K562 (cell line): ENCODE data around the gene APOO. TPM values are rescaled to one million over a fixed set of nuclear protein-coding genes. Genes with fewer than 3 reads are reported as not detected.

Experiments
- ATAC-seq: fragments of 200-7000 bp; cut with Tn5 transposase; 3 replicates; pipeline ENCODE4 v1.9.1; 2020; ENCODE audit warnings: moderate library complexity
- BruUV-seq: library from RNA; stranded (reverse); fragments of 400-500 nt; replicated peaks from 2 replicates; lab custom pipeline; 2021; lab: Mats Ljungman, UMichigan
- CTCF ChIA-PET: fragments of 300-600 bp; formaldehyde crosslinking; extraction: SDS; loops from one replicate; lab custom pipeline; 2021; ENCODE audit warnings: low intra/inter-chr PET ratio; lab: Yijun Ruan, JAX
- POLR2A ChIA-PET: fragments of 300-600, 350-650 bp; sonication (Branson Sonifier 250); formaldehyde crosslinking; extraction: SDS; loops from one replicate; lab custom pipeline; 2021; ENCODE audit warnings: antibody characterized with exemption, inconsistent platforms; lab: Yijun Ruan, JAX
- DNase-seq, 4 experiments: peaks; one replicate each; pipeline versions ENCODE4 v3.0.0 to v3.0.0-alpha.2; 2011 to 2018; ENCODE audit warnings: low spot score in 3 of 4, mixed read lengths in 3 of 4; ENCODE audit errors: extremely low read depth in 1 of 4
- FAIRE-seq: peaks from 2 replicates; lab custom pipeline; 2011; peaks lifted over from hg19 to GRCh38; lab: Jason Lieb, UNC
- H2AFZ ChIP-seq: 2 replicates; pipeline ENCODE4 v1.6.0; 2011; ENCODE audit warnings: low read depth, low read length, control low read depth, inconsistent platforms
- H3K27ac ChIP-seq: fragments of 200-600 bp; 3 replicates; pipeline ENCODE4 v1.8.0; 2011; ENCODE audit warnings: low read depth, mild to moderate bottlenecking, control low read depth, inconsistent platforms, low read length, moderate library complexity, mixed read lengths; ENCODE audit errors: extremely low read depth
- H3K27me3 ChIP-seq, 2 experiments: fragments of 300-600 bp in 1 of 2; 2 replicates in 1 of 2; 3 replicates in 1 of 2; pipeline versions ENCODE4 v1.6.0 to v1.8.0; 2011; ENCODE audit warnings: inconsistent platforms in 2 of 2, low read length in 2 of 2, mild to moderate bottlenecking in 1 of 2, mixed read lengths in 1 of 2, moderate library complexity in 1 of 2; ENCODE audit not compliant: control insufficient read depth in 2 of 2, insufficient read depth in 2 of 2
- H3K36me3 ChIP-seq: fragments of 300-600 bp; 3 replicates; pipeline ENCODE4 v1.8.0; 2011; ENCODE audit warnings: mild to moderate bottlenecking, low read length, inconsistent platforms; ENCODE audit not compliant: control insufficient read depth, insufficient read depth
- H3K4me1 ChIP-seq, 2 experiments: fragments of 200-600 bp in 1 of 2; replicated peaks in 1 of 2; 2 replicates in 1 of 2; 3 replicates in 1 of 2; pipeline versions ENCODE4 v1.5.1 to v1.8.0; 2011; ENCODE audit warnings: inconsistent platforms in 2 of 2, low read length in 2 of 2, mild to moderate bottlenecking in 1 of 2, mixed read lengths in 1 of 2, moderate library complexity in 1 of 2; ENCODE audit not compliant: control insufficient read depth in 2 of 2, insufficient read depth in 2 of 2
- H3K4me2 ChIP-seq: 2 replicates; pipeline ENCODE4 v1.6.1; 2011; ENCODE audit warnings: low read length, control low read depth, inconsistent platforms, mixed read lengths; ENCODE audit not compliant: insufficient read depth
- H3K4me3 ChIP-seq: fragments of 200-600 bp; sonication (generic), shearing (Covaris generic); 2 replicates; pipeline ENCODE4 v1.5.1; 2016; ENCODE audit warnings: control low read depth, inconsistent platforms
- H3K79me2 ChIP-seq: fragments of 200-600 bp; 3 replicates; pipeline ENCODE4 v1.8.0; 2011; ENCODE audit warnings: low read length, inconsistent platforms; ENCODE audit not compliant: control insufficient read depth, insufficient read depth
- H3K9ac ChIP-seq, 2 experiments: 2 replicates each; pipeline versions ENCODE4 v1.6.0 to v1.6.1; 2011; ENCODE audit warnings: low read depth in 2 of 2, low read length in 2 of 2, control low read depth in 1 of 2, inconsistent platforms in 1 of 2, mild to moderate bottlenecking in 1 of 2, mixed read lengths in 1 of 2; ENCODE audit not compliant: insufficient read depth in 1 of 2
- H3K9me1 ChIP-seq: one replicate; pipeline ENCODE4 v1.6.0; 2011; ENCODE audit warnings: inconsistent platforms, mild to moderate bottlenecking, low read length, moderate library complexity; ENCODE audit not compliant: control insufficient read depth, insufficient read depth
- H3K9me3 ChIP-seq: replicated peaks from 2 replicates; pipeline ENCODE4 v1.5.1; 2011; ENCODE audit warnings: low read depth, low read length, inconsistent platforms; ENCODE audit not compliant: control insufficient read depth, insufficient read depth
- H4K20me1 ChIP-seq: replicated peaks from 2 replicates; pipeline ENCODE4 v1.6.1; 2011; ENCODE audit warnings: low read length, inconsistent platforms, mixed read lengths; ENCODE audit not compliant: control insufficient read depth, insufficient read depth
- FOSL1 ChIP-seq: fragments of 200-800 bp; sonication (Bioruptor generic); conservative IDR thresholded peaks from 2 replicates; pipeline ENCODE4 v1.6.1; 2016; ENCODE audit warnings: missing genetic modification characterization, missing compliant biosample characterization
- GATA2 ChIP-seq: sonication (generic); formaldehyde crosslinking; IDR thresholded peaks from 2 replicates; pipeline ENCODE4 v1.4.0; 2020; ENCODE audit warnings: mild to moderate bottlenecking, missing genetic modification reagents
- GATAD2A ChIP-seq: fragments of 450-650 bp; IDR thresholded peaks from 2 replicates; pipeline ENCODE4 v1.6.1; 2017
- KAT7 ChIP-seq: sonication (generic); formaldehyde crosslinking; IDR thresholded peaks from 2 replicates; pipeline ENCODE4 v1.8.0; 2022; ENCODE audit warnings: missing genetic modification reagents, mild to moderate bottlenecking, borderline replicate concordance
- RBFOX2 ChIP-seq: fragments of 200-400 bp; formaldehyde crosslinking; IDR thresholded peaks from 2 replicates; pipeline ENCODE4 v1.6.1; 2017; ENCODE audit warnings: low read depth, mild to moderate bottlenecking, low read length, moderate library complexity
- RHOXF2B ChIP-seq: fragments of 250-450 bp; sonication (Bioruptor Pico); conservative IDR thresholded peaks from 2 replicates; pipeline ENCODE4 v1.5.1; 2021
- SETDB1 ChIP-seq: IDR thresholded peaks from one replicate; pipeline ENCODE4 v1.6.1; 2012; ENCODE audit warnings: low read length, control low read depth, inconsistent platforms
- SNIP1 ChIP-seq: fragments of 450-650 bp; IDR thresholded peaks from 2 replicates; pipeline ENCODE4 v1.7.1; 2017; ENCODE audit warnings: low read depth, mild to moderate bottlenecking
- YBX1 ChIP-seq: fragments of 450-650 bp; IDR thresholded peaks from 2 replicates; pipeline ENCODE4 v1.7.1; 2016; ENCODE audit warnings: mild to moderate bottlenecking
- ZNF431 ChIP-seq: sonication (generic); formaldehyde crosslinking; IDR thresholded peaks from 2 replicates; pipeline ENCODE4 v1.8.0; 2022; ENCODE audit warnings: mild to moderate bottlenecking, missing genetic modification reagents
- WGBS: fragments of 100-300 bp; shearing (Covaris generic); methylation state at CpG from one replicate; pipeline ENCODE4 v1.1.6; 2016; ENCODE audit warnings: low coverage, mixed read lengths; ENCODE audit not compliant: insufficient coverage; ENCODE audit errors: missing lambda C conversion rate; 5-methylcytosine and 5-hydroxymethylcytosine counted together
- in situ Hi-C: fragments of 300-500 bp; cut with MboI; formaldehyde crosslinking; loops from 4 replicates; pipeline ENCODE4 v1.15.0; 2018; ENCODE audit warnings: inconsistent platforms, mixed read lengths
- intact Hi-C: fragments of 100-400 bp; cut with micrococcal nuclease; formaldehyde crosslinking; loops from 2 replicates; pipeline ENCODE4 v1.14.2; 2022
- polyA plus RNA-seq, 8 experiments: library from polyadenylated mRNA; depleted of rRNA in 4 of 8; stranded (reverse) in 5 of 8; unstranded in 3 of 8; fragments of >200 nt; fragmentation: Nextera tagmentation in 2 of 8; fragmentation: Illumina TruSeq in 1 of 8; extraction: Ambion mirVana in 2 of 8; extraction: Trizol in 1 of 8; gene quantifications; 2 replicates each; pipeline versions ENCODE4 v1.2.1 to v1.2.3, GENCODE V29; 2011 to 2014; ENCODE audit warnings: inconsistent platforms in 1 of 8, missing spikeins in 1 of 8
- total RNA-seq, 7 experiments: library from RNA; depleted of rRNA in 6 of 7; stranded (reverse); fragments of >200 nt in 6 of 7; fragmentation: Illumina TruSeq in 2 of 7; extraction: Trizol in 2 of 7; gene quantifications; 2 replicates each; pipeline versions ENCODE4 v1.2.1 to v1.2.3, GENCODE V29; 2011 to 2021; ENCODE audit warnings: low replicate concordance in 1 of 7
- TF ChIP-seq, protein P1 (sequence below), 3 experiments: fragments of 200-800 bp in 1 of 3; fragments of 250-450 bp in 1 of 3; fragments of 450-650 bp in 1 of 3; sonication (Bioruptor Pico) in 1 of 3; sonication (Bioruptor generic) in 1 of 3; formaldehyde crosslinking in 1 of 3; IDR thresholded peaks; 2 replicates each; pipeline versions ENCODE4 v1.6.1 to v1.8.0; 2016 to 2022; ENCODE audit warnings: mild to moderate bottlenecking in 2 of 3, missing genetic modification characterization in 2 of 3, missing compliant biosample characterization in 1 of 3, moderate library complexity in 1 of 3
- TF ChIP-seq, protein P2 (sequence below): fragments of 250-450 bp; sonication (Bioruptor Pico); IDR thresholded peaks from 2 replicates; pipeline ENCODE4 v1.5.0; 2021; ENCODE audit warnings: mild to moderate bottlenecking, moderate library complexity
- TF ChIP-seq, protein P3 (sequence below), 2 experiments: fragments of 450-650 bp in 1 of 2; IDR thresholded peaks; 2 replicates each; pipeline ENCODE4 v1.6.1; 2011 to 2017; ENCODE audit warnings: low read depth in 2 of 2, antibody characterized with exemption in 1 of 2, borderline replicate concordance in 1 of 2, low read length in 1 of 2, mild to moderate bottlenecking in 1 of 2, mixed read lengths in 1 of 2; ENCODE audit not compliant: control insufficient read depth in 1 of 2

APOO gene
- total and polyA plus RNA-seq, 9 of the 15 experiments (the other 6 are each of a cell fraction or from before 2014, with no cell fraction given) = 37.3 to 76.4 (median 60.8) TPM

GRCh38 chrX:23817979-23818336 lies 89.8 kb downstream of the APOO start:
- FAIRE-seq = no peak
- Histone ChIP-seq H2AFZ (no peak overlapping the region), H3K4me2 (no peak overlapping the region), H3K9me3 (no peaks in the 10 kb centered on the region), H3K9ac (no peak overlapping the region), H3K4me1 (no peaks in the 10 kb centered on the region; a peak in 2 of 5 replicates), H4K20me1 (no peaks in the 10 kb centered on the region), H3K79me2 (no peaks in the 10 kb centered on the region), H3K9me1 (no peaks in the 10 kb centered on the region), H3K27ac (no peak overlapping the region), H3K27me3 (no peaks in the 10 kb centered on the region), H3K4me3 (no peak overlapping the region), H3K36me3 (no peaks in the 10 kb centered on the region)
- POLR2A ChIA-PET = no interaction called here
- no peak for ATAC-seq
- in situ Hi-C loops = no loop called here
- CTCF ChIA-PET = no interaction called here
- intact Hi-C loops = no loop called here
- BruUV-seq = no TSS peak
- DNase-seq = no peak
- 34% methylated on average over 3 of the region's 3 CpGs for WGBS
- TF ChIP-seq, protein P1, sequence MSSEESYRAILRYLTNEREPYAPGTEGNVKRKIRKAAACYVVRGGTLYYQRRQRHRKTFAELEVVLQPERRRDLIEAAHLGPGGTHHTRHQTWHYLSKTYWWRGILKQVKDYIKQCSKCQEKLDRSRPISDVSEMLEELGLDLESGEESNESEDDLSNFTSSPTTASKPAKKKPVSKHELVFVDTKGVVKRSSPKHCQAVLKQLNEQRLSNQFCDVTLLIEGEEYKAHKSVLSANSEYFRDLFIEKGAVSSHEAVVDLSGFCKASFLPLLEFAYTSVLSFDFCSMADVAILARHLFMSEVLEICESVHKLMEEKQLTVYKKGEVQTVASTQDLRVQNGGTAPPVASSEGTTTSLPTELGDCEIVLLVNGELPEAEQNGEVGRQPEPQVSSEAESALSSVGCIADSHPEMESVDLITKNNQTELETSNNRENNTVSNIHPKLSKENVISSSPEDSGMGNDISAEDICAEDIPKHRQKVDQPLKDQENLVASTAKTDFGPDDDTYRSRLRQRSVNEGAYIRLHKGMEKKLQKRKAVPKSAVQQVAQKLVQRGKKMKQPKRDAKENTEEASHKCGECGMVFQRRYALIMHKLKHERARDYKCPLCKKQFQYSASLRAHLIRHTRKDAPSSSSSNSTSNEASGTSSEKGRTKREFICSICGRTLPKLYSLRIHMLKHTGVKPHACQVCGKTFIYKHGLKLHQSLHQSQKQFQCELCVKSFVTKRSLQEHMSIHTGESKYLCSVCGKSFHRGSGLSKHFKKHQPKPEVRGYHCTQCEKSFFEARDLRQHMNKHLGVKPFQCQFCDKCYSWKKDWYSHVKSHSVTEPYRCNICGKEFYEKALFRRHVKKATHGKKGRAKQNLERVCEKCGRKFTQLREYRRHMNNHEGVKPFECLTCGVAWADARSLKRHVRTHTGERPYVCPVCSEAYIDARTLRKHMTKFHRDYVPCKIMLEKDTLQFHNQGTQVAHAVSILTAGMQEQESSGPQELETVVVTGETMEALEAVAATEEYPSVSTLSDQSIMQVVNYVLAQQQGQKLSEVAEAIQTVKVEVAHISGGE (CRISPR knock-in tag; IDR thresholded peaks at IDR 0.05) = no peak
- TF ChIP-seq KAT7 (CRISPR knock-in tag) (no peak), GATAD2A (no peak), ZNF431 (CRISPR knock-in tag) (no peak), RBFOX2 (no peak), RHOXF2B (CRISPR knock-in tag) (no peak), SNIP1 (no peak), YBX1 (no peak), SETDB1 (no peak), FOSL1 (tag) (no peak), GATA2 (no peak)
- TF ChIP-seq, protein P2, sequence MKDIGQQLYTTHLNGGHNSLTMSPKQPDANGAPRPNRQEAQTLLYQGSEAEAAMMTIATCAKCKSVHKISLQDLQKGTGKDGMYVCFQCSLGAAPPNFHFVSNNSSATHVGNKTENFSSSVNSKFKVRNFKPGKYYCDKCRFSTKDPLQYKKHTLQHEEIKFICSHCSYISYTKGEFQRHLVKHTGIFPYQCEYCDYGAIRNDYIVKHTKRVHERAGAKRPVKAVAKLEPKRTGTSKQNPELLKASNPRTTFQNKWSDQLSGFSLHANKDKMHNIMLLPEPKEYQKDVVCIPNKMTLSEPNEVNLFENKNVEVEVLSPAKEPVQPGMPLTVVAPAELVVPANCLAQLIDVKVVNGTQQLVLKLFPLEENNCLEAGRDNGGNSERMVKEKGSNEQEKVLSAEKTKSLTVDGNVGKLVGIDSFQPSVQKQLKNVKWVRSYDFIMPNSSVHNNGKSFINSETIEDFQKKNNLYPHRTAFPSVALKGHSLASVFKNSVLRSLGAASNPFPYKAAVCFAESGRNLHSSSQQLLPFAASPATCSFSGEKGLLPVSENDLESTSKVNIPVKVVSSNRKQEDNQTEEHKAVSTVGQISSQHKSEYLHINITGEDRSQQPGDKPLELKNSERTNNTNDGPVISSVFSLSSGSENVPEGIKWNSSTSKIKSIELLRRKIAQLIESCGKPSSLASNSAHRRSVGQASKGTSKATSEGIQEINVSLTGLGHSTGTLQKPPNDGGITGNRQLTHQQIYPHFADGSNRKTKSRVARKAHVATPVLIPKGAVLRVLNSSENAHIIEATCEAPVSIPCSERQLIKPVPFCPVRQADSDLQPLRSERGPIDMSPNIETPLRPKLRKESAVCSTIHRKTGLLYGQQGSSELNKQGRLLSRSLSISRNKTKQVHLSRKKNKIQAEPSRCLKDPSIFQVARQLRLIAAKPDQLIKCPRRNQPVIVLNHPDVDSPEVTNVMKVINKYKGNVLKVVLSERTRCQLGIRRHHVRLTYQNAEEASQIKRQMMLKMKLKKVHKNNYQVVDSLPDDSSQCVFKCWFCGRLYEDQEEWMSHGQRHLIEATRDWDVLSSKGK (CRISPR knock-in tag) = no peak
- TF ChIP-seq, protein P3, sequence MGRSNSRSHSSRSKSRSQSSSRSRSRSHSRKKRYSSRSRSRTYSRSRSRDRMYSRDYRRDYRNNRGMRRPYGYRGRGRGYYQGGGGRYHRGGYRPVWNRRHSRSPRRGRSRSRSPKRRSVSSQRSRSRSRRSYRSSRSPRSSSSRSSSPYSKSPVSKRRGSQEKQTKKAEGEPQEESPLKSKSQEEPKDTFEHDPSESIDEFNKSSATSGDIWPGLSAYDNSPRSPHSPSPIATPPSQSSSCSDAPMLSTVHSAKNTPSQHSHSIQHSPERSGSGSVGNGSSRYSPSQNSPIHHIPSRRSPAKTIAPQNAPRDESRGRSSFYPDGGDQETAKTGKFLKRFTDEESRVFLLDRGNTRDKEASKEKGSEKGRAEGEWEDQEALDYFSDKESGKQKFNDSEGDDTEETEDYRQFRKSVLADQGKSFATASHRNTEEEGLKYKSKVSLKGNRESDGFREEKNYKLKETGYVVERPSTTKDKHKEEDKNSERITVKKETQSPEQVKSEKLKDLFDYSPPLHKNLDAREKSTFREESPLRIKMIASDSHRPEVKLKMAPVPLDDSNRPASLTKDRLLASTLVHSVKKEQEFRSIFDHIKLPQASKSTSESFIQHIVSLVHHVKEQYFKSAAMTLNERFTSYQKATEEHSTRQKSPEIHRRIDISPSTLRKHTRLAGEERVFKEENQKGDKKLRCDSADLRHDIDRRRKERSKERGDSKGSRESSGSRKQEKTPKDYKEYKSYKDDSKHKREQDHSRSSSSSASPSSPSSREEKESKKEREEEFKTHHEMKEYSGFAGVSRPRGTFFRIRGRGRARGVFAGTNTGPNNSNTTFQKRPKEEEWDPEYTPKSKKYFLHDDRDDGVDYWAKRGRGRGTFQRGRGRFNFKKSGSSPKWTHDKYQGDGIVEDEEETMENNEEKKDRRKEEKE (IDR thresholded peaks at IDR 0.05; ENCODE audit: borderline replicate concordance in 1 of 2, control insufficient read depth in 1 of 2, low read depth in 2 of 2, low read length in 1 of 2) = no peak
